ENCODE data around the gene RPA1.

- TF ChIP-seq CTCF (IDR thresholded peaks at IDR 0.05) (no peak), POLR2A (IDR thresholded peaks at IDR 0.05) (no peak)
Measured at GRCh38 chr17:1897105-1897656, 67.4 kb downstream of the RPA1 start.

Measured in uterus (tissue), 2 donors.